Activated CD4-positive, CD25-positive, alpha-beta regulatory T cell treated with anti-CD3 and anti-CD28 coated beads, Interleukin-2, amount 50 U/mL, for 72 hours (primary cell): ENCODE data around the gene TMEM120B.
"Not testable (repeated sequence)": the region's sequence is repeated elsewhere in the genome, so short reads cannot be mapped to it uniquely, and the experiment has no call there.

Experiments used
- DNase-seq: peaks from one replicate; pipeline ENCODE4 v3.0.0; 2021

Gene TMEM120B

DNA sequence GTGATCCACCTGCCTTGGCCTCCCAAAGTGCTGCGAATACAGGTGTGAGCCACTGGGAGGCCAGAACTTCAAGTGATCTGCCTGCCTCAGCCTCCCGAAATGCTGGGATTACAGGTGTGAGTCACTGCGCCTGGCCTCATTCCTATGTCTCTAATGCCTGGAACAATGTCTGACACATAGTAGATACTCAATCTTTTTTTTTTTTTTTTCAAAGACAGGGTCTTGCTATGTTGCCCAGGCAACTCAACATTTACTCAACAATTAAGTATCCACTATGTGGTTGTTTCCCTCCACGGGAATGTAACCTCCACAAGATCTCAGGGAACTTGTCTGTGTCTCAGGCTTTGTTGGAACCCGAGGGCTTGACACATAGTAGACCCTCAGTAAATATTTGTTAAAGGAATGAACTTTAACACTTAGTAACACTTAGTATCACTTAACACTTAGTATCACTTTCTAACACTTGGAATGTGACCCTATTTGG lies 3.0 kb upstream of the TMEM120B start:
- DNase-seq, result no peak

GRCh38 chr12:121711361-121712189 lies 977 bp upstream of the TMEM120B start:
- no peak for DNase-seq

DNA sequence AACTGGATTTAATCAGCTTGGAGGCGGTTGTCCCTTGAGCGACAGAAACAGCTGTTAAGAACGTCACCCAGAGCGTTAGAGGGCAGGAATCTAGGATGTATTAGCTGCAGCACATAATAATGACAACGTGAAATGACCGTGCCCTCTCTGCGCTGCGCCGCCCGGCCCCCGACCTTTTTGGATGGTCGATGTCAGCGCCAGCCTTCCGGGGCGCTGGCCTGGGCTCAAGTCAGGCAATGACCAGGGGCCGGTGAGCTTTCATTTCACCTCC lies 427 bp upstream of the TMEM120B start:
- no peak for DNase-seq

DNA sequence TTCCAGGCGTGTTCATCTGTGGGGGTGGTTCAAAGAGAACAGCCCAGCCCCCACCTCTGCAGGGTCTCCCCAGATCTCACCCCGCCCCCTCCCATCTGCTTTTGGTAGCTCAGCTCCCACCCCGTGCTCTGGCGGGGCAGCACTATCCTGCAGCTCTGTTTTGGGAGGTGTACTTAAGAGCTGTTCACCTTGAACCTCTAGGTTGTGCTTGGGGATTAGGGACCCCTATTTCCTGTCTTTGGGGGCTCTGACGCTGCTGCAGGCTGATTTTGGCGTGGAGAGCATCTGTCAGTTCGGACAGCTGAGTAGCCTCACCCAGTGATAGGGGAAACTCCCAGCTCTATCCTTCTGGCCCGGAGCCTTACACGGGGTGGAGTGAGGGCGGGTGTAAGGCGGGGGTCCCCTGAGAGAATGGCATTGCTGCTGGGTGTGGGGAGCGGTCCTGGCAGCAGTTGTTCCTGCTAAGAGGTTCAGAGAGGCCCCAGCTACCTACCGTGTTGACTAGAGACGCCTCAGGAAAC lies 765 bp downstream of the TMEM120B start:
- no peak for DNase-seq

DNA sequence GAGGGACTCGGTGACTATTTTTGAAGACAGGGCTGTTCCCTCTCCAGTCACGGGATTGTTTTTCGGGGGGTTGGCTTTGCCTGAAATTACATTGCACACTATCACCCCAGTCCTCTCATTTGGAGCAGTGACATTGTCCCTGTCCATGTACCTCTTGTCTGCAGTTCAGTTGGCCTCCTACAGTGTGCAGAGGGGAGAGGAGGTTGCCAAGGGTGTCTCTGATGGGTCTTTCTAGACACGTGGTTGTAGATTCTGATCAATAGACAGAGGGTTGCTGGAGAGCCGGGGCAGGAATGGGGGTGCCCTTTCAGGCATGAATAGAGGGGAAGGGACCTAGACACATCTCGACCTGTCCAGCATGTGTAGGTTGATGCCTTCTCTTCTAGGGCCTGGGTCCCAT lies 1.2 kb downstream of the TMEM120B start:
- DNase-seq, result no peak

- DNase-seq, result not testable (repeated sequence)
Observed at GRCh38 chr12:121715055-121715454, 2.5 kb downstream of the TMEM120B start.

GRCh38 chr12:121715862-121716435 lies 3.4 kb downstream of the TMEM120B start:
- DNase-seq, result no peak

DNA sequence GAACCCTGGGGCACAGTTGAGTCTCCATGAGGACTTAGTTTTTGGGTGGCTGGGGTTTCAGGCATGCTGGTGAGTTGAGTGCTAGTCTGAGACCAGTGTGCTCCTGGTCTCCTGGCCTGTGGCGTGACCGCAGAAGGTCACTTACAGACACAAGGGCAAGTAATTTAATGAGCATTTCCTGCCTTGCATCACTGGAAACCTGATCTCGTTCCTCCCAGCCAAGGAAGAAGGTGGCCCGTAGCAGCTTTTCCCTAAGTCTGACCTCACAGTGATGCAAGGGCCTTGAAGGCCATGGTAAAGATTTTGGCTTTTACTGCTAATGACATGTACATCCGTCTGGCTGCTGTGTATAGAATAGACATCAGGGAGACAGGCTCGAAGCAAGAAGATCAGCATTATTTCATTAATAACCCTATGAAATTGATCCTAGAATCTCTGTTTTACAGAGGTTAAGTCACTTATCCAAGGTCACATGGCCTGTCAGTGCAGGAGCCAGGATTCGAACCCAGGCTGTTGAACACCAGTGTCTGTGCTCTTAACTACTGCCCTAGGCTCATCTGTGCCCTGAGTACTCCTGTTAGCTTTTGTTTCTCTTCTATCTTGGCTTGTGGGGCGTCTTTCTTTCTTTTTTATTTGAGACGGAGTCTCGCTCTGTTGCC lies 4.6 kb downstream of the TMEM120B start:
- DNase-seq, result no peak

- DNase-seq, result no peak
Observed at GRCh38 chr12:121718653-121719239, 6.2 kb downstream of the TMEM120B start.

GRCh38 chr12:121719926-121720414 lies 7.4 kb downstream of the TMEM120B start:
- DNase-seq, result no peak

DNA sequence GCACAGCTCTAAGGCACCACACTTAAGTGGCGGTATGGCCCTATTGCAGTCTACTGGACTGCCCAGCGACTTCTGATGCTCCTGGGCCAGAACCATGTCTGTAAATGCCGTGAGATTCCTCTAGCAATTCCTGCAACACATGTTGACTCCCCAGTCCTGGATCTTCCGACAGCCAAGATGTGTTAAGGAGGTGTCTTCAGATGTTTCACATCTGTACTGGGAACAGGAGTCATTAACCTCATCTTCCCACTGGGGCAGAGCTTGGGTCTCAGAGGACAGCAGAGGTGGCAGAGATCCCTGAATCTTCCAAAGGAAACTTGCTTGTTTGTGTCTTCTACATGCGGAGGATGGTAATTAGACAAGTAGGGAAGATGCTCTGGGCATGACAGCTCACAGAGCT lies 8.2 kb downstream of the TMEM120B start:
- DNase-seq, result no peak

DNA sequence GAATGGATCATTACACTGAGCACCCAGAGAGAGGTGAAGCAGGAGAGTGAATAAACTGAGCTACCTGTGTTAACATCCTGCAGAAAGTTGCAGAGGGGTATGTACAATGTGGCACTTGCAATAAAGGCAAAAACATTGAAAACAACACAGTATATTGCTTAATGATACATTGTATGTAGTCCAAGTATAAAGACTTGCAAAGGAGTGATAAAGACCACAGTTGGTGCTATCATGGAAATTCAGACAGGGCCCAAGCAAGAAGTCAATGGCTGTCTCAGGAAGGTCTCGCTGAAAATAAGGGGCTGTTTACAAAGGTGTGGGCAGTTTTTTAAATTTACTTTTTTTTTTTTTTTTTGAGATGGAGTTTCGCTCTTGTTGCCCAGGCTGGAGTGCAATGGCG lies 10.0 kb downstream of the TMEM120B start:
- DNase-seq, result no peak

DNA sequence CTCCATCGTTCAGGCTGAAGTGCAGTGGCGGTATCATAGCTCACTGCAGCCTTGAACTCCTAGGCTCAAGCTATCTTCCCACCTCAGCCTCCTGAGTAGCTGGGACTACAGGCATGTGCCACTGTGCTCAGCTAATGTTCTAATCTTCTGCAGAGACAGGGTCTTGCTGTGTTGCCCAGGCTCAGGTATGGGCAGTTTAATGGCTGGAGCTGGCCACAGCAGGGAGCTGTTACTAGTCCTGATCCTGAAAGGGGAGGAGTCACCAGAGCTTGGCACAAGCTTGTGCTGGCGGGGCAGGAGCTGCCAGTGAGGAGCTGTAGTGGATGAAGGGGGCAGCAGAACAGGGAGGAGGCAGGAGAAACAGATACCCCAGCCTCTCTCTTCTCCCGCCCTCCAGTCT lies 10.6 kb downstream of the TMEM120B start:
- DNase-seq, result no peak

- DNase-seq, result no peak
Observed at GRCh38 chr12:121724925-121725324, 12.4 kb downstream of the TMEM120B start.

DNA sequence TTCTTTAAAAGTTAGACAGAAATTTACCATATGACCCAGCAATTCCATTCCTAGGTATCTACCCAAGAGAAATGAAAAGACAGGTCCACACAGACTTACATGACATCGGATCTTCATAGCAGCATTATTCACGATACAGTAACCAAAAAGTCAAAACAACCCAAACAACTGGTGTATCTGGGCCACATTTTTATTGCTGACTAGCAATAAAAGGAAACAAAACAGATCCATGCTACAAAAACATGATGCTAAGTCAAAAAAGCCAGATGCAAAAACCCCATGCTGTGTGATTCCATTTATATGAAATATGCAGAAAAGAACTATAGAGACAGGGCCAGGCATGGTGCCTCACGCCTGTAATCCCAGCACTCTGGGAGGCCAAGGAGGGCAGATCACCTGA lies 12.9 kb downstream of the TMEM120B start:
- DNase-seq, result no peak

DNA sequence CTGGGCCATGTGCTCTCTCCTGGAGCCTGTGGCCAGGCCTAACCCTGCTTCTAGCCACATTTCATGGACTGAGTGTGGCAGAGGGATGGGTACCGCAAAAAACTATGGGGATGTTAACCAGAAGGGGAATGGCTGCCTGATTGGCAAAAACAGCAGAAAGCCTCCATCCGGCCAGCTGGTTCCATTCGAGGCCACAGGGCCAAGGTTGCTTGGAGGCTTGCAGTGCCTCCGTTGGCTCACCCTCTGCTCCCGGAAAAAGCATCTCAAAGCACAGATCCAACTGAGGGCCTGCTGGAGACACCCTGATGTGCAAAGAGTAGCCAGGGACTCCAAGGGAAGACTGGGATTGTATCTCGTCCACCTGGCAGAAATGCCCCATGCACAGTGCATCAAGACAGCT lies 16.5 kb downstream of the TMEM120B start:
- DNase-seq, result no peak

- DNase-seq, result no peak
Observed at GRCh38 chr12:121731473-121731872, 18.9 kb downstream of the TMEM120B start.

DNA sequence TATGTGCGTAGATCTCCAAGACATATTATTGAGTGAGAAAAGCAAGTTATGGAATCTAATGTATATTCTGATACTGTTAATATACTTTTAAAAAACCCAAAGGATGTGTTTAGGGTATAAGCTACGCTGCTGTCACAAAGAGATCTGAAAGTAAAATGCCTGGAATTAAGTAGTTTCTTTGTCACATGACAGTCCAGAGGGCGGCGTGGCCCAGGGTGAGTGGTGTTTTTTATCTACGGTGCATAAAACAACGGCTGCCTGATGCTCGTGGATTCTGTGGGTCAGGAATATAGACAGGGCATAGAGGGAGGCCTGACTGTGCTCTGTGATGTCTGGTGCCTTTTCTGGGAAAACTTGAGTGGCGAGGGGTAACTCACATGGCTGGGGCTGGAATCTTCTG lies 21.3 kb downstream of the TMEM120B start:
- DNase-seq, result no peak

- no peak for DNase-seq
Observed at GRCh38 chr12:121738340-121738858, 25.8 kb downstream of the TMEM120B start.

- DNase-seq, result no peak
Observed at GRCh38 chr12:121740847-121741246, 28.3 kb downstream of the TMEM120B start.

DNA sequence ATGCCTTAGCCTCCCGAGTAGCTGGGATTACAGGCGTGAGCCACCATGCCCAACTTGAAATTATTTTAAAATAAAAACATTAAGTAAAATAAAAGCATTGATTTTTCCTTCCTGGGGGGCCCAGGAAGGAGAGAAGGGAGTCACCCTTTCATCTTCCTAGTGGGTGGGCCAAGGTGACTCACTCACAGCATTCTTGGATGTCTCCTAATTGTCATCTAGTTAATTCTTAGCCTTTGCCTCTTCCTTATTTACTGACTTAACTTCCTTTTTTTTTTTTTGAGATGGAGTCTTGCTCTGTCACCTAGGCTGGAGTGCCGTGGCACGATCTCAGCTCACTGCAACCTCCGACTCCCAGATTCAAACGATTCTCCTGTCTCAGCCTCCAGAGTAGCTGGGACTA lies 29.2 kb downstream of the TMEM120B start:
- no peak for DNase-seq

DNA sequence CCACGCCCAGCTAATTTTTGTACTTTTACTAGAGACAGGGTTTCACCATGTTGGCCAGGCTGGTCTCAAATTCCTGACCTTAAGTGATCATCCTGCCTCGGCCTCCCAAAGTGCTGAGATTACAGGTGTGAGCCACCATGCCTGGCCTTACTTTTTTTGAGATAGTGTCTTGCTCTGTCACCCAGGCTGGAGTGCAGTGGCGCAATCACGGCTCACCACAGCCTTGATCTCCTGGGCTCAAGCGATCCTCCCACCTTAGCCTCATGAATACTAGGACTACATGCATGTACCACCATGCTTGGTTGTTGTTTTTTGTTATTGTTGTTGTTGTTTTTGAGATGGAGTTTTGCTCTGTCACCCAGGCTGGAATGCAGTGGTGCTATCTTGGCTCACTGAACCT lies 33.0 kb downstream of the TMEM120B start:
- DNase-seq, result not testable (repeated sequence)

GRCh38 chr12:121748218-121748570 lies 35.6 kb downstream of the TMEM120B start:
- DNase-seq, result no peak
